Activated naive CD4-positive, alpha-beta T cell treated with anti-CD3 and anti-CD28 coated beads, Interleukin-2, amount 10 ng/mL, durations not matched to agents 7 days and 5 days (primary cell): ENCODE results near the gene PI4KA.
"Not testable (repeated sequence)": the region's sequence is repeated elsewhere in the genome, so short reads cannot be mapped to it uniquely, and the experiment has no call there.

Source experiments
- CTCF ChIA-PET: fragments of 350-600 bp; sonication (Branson Sonifier 250); formaldehyde crosslinking; loops from one replicate; lab custom pipeline; 2021; ENCODE audit warnings: antibody characterized with exemption; lab: Charles Lee
- DNase-seq: peaks from one replicate; pipeline ENCODE4 v3.0.0-alpha.2; 2020
- H3K27ac Mint-ChIP-seq: one replicate; pipeline ENCODE4 v1.8.0; 2021; ENCODE audit warnings: mild to moderate bottlenecking, moderate library complexity, mixed read lengths
- H3K27me3 Mint-ChIP-seq: one replicate; pipeline ENCODE4 v1.8.0; 2021; ENCODE audit warnings: mild to moderate bottlenecking, mixed read lengths
- H3K36me3 Mint-ChIP-seq: one replicate; pipeline ENCODE4 v1.8.0; 2021; ENCODE audit warnings: mixed read lengths
- H3K4me1 Mint-ChIP-seq: one replicate; pipeline ENCODE4 v1.8.0; 2021; ENCODE audit warnings: mixed read lengths
- H3K4me3 Mint-ChIP-seq: one replicate; pipeline ENCODE4 v1.8.0; 2021; ENCODE audit warnings: mild to moderate bottlenecking, moderate library complexity, mixed read lengths
- H3K9me3 Mint-ChIP-seq: one replicate; pipeline ENCODE4 v1.8.0; 2021; ENCODE audit warnings: mixed read lengths

PI4KA gene

GRCh38 chr22:20738394-20739089, 120.1 kb downstream of the PI4KA start:
- Mint-ChIP-seq H3K27me3 (no peaks in the 10 kb centered on the region), H3K4me1 (peaks cover 9% of the 10 kb centered on the region), H3K4me3 (no peak overlapping the region), H3K9me3 (no peaks in the 10 kb centered on the region), H3K27ac (no peak overlapping the region), H3K36me3 (peaks cover 39% of the 10 kb centered on the region)
- CTCF ChIA-PET, result no interaction called here
- DNase-seq, result no peak

- not testable (repeated sequence) for H3K9me3 Mint-ChIP-seq, H3K4me1 Mint-ChIP-seq, H3K27me3 Mint-ChIP-seq, H3K4me3 Mint-ChIP-seq, DNase-seq, H3K27ac Mint-ChIP-seq
- CTCF ChIA-PET, result interaction anchor here (0.6 kb wide), 1 partner anchor 78 kb away, joined by 5 read pairs; no protein-coding TSS in a partner anchor
- peaks cover 34% of the 10 kb centered on the region for H3K36me3 Mint-ChIP-seq
Observed at GRCh38 chr22:20736891-20737290, 121.7 kb downstream of the PI4KA start.

GRCh38 chr22:20735356-20736162, 123.1 kb downstream of the PI4KA start:
- CTCF ChIA-PET, H3K4me1 Mint-ChIP-seq, H3K9me3 Mint-ChIP-seq, DNase-seq, H3K4me3 Mint-ChIP-seq, H3K27me3 Mint-ChIP-seq, H3K27ac Mint-ChIP-seq: not testable (repeated sequence)
- H3K36me3 Mint-ChIP-seq, result peaks cover 24% of the 10 kb centered on the region

GRCh38 chr22:20732431-20732830, 126.2 kb downstream of the PI4KA start:
- DNase-seq, H3K4me3 Mint-ChIP-seq, CTCF ChIA-PET, H3K27me3 Mint-ChIP-seq, H3K9me3 Mint-ChIP-seq, H3K4me1 Mint-ChIP-seq, H3K27ac Mint-ChIP-seq: not testable (repeated sequence)
- H3K36me3 Mint-ChIP-seq, result peaks cover 25% of the 10 kb centered on the region

- CTCF ChIA-PET, result interaction anchor here (2.4 kb wide), 1 partner anchor 13 kb away, joined by 8 read pairs; no protein-coding TSS in a partner anchor
- Mint-ChIP-seq H3K27ac (no peak overlapping the region), H3K36me3 (peaks cover 37% of the 10 kb centered on the region), H3K4me1 (no peaks in the 10 kb centered on the region), H3K27me3 (no peaks in the 10 kb centered on the region), H3K9me3 (no peaks in the 10 kb centered on the region), H3K4me3 (no peak overlapping the region)
- DNase-seq, result no peak
Observed at GRCh38 chr22:20729194-20729593, 129.4 kb downstream of the PI4KA start.

GRCh38 chr22:20728523-20729190, 130.0 kb downstream of the PI4KA start:
- no peak for DNase-seq
- CTCF ChIA-PET, result interaction anchor here (2.4 kb wide), 1 partner anchor 14 kb away, joined by 8 read pairs; no protein-coding TSS in a partner anchor
- Mint-ChIP-seq H3K27me3 (no peaks in the 10 kb centered on the region), H3K9me3 (no peaks in the 10 kb centered on the region), H3K4me3 (no peak overlapping the region), H3K36me3 (peaks cover 37% of the 10 kb centered on the region), H3K4me1 (no peaks in the 10 kb centered on the region), H3K27ac (no peak overlapping the region)

- H3K9me3 Mint-ChIP-seq, result no peaks in the 10 kb centered on the region
- no peak for DNase-seq
- no peak overlapping the region for H3K27ac Mint-ChIP-seq
- H3K36me3 Mint-ChIP-seq, result peaks cover 35% of the 10 kb centered on the region
- no peak overlapping the region for H3K4me3 Mint-ChIP-seq
- H3K4me1 Mint-ChIP-seq, result no peaks in the 10 kb centered on the region
- CTCF ChIA-PET, result no interaction called here
- no peaks in the 10 kb centered on the region for H3K27me3 Mint-ChIP-seq
Observed at GRCh38 chr22:20727118-20728015, 131.2 kb downstream of the PI4KA start.

- no peaks in the 10 kb centered on the region for H3K27me3 Mint-ChIP-seq
- H3K27ac Mint-ChIP-seq, result no peak overlapping the region
- CTCF ChIA-PET, result no interaction called here
- H3K4me3 Mint-ChIP-seq, result no peak overlapping the region
- H3K4me1 Mint-ChIP-seq, result no peaks in the 10 kb centered on the region
- no peak for DNase-seq
- peaks cover 38% of the 10 kb centered on the region for H3K36me3 Mint-ChIP-seq
- no peaks in the 10 kb centered on the region for H3K9me3 Mint-ChIP-seq
Observed at GRCh38 chr22:20725987-20726558, 132.5 kb downstream of the PI4KA start.

GRCh38 chr22:20724676-20725454, 133.7 kb downstream of the PI4KA start:
- Mint-ChIP-seq H3K4me1 (no peaks in the 10 kb centered on the region), H3K27ac (no peak overlapping the region), H3K27me3 (no peaks in the 10 kb centered on the region), H3K9me3 (no peaks in the 10 kb centered on the region), H3K4me3 (no peak overlapping the region), H3K36me3 (peaks cover 37% of the 10 kb centered on the region)
- no peak for DNase-seq
- CTCF ChIA-PET, result no interaction called here

- Mint-ChIP-seq H3K9me3 (no peaks in the 10 kb centered on the region), H3K27me3 (no peaks in the 10 kb centered on the region), H3K36me3 (peaks cover 18% of the 10 kb centered on the region), H3K4me1 (no peaks in the 10 kb centered on the region), H3K4me3 (no peak overlapping the region), H3K27ac (no peak overlapping the region)
- CTCF ChIA-PET, result no interaction called here
- no peak for DNase-seq
Observed at GRCh38 chr22:20721409-20722218, 137.0 kb downstream of the PI4KA start.

- H3K4me1 Mint-ChIP-seq, result no peaks in the 10 kb centered on the region
- H3K27me3 Mint-ChIP-seq, result no peaks in the 10 kb centered on the region
- no peak for DNase-seq
- CTCF ChIA-PET, result no interaction called here
- H3K27ac Mint-ChIP-seq, result no peak overlapping the region
- no peak overlapping the region for H3K4me3 Mint-ChIP-seq
- H3K36me3 Mint-ChIP-seq, result peaks cover 14% of the 10 kb centered on the region
- H3K9me3 Mint-ChIP-seq, result no peaks in the 10 kb centered on the region
Observed at GRCh38 chr22:20720692-20721408, 137.8 kb downstream of the PI4KA start.

GRCh38 chr22:20718727-20719126, 139.9 kb downstream of the PI4KA start:
- DNase-seq, H3K9me3 Mint-ChIP-seq, H3K36me3 Mint-ChIP-seq, H3K27me3 Mint-ChIP-seq, H3K4me1 Mint-ChIP-seq, CTCF ChIA-PET, H3K4me3 Mint-ChIP-seq, H3K27ac Mint-ChIP-seq: not testable (repeated sequence)
